Measurements from ENCODE around the gene EHD3.
"Not testable (repeated sequence)": the region's sequence is repeated elsewhere in the genome, so short reads cannot be mapped to it uniquely, and the experiment has no call there.

The EHD3 gene

GRCh38 chr2:31267437-31268120, 33.6 kb downstream of the EHD3 start:
- no peaks in the 10 kb centered on the region for H3K9me3 ChIP-seq (ENCODE audit: control insufficient read depth, insufficient read depth, low read length)
- H3K36me3 ChIP-seq (ENCODE audit: insufficient read depth, low read length) = no peaks in the 10 kb centered on the region
- peaks cover 17% of the 10 kb centered on the region for H3K4me1 ChIP-seq (ENCODE audit: insufficient read depth, low read length)
- no peak overlapping the region for H3K9ac ChIP-seq (ENCODE audit: low read depth, low read length)

GRCh38 chr2:31268344-31268743, 34.4 kb downstream of the EHD3 start:
- no peak overlapping the region for H3K9ac ChIP-seq (ENCODE audit: low read depth, low read length)
- H3K9me3 ChIP-seq (ENCODE audit: control insufficient read depth, insufficient read depth, low read length) = no peaks in the 10 kb centered on the region
- H3K36me3 ChIP-seq (ENCODE audit: insufficient read depth, low read length) = no peaks in the 10 kb centered on the region
- H3K4me1 ChIP-seq (ENCODE audit: insufficient read depth, low read length) = peaks cover 17% of the 10 kb centered on the region

GRCh38 chr2:31269087-31269486, 35.1 kb downstream of the EHD3 start:
- H3K4me1 ChIP-seq (ENCODE audit: insufficient read depth, low read length) = peaks cover 17% of the 10 kb centered on the region
- H3K36me3 ChIP-seq (ENCODE audit: insufficient read depth, low read length) = no peaks in the 10 kb centered on the region
- no peaks in the 10 kb centered on the region for H3K9me3 ChIP-seq (ENCODE audit: control insufficient read depth, insufficient read depth, low read length)
- no peak overlapping the region for H3K9ac ChIP-seq (ENCODE audit: low read depth, low read length)

DNA sequence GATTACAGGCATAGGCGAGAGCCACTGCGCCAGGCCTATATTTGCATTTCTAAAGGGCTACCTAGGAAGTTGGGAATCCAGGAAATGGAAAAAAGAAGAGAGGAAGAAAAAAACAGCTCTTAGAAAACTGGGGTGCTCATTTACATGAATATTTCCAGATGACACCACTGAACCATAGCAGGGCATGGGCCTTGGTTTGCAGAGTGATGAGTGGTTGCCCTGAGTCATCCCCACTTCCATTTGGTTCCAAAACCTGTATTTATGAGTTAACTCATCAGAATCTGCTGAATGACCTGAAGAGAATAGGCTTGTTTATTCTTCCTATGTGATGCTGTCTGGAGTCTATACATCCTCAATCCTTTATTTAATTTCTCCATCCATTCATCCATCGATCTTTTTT, 36.2 kb downstream of the EHD3 start:
- no peaks in the 10 kb centered on the region for H3K9me3 ChIP-seq (ENCODE audit: control insufficient read depth, insufficient read depth, low read length)
- peaks cover 17% of the 10 kb centered on the region for H3K4me1 ChIP-seq (ENCODE audit: insufficient read depth, low read length)
- no peak overlapping the region for H3K9ac ChIP-seq (ENCODE audit: low read depth, low read length)
- H3K36me3 ChIP-seq (ENCODE audit: insufficient read depth, low read length) = no peaks in the 10 kb centered on the region

DNA sequence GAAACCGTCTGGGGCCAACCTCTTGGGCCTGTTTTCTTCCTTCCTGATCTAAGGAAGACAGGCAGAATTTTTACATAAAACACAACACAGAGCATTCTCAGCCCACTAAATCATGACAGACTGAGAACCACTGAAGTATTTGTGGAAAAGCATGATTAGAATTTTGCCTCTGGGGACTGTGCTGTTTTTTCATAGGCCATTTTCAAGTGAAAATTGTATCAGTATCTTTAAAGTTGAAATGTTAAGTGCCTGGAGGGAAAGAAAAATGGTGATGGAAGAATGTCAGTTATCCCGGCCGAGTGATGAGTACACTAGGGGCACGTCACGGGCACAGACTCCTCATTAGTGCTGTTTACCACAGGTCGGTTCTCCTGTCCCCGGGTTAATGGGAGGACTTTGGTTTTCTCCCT, 36.9 kb downstream of the EHD3 start:
- Histone ChIP-seq H3K36me3 (ENCODE audit: insufficient read depth, low read length) (no peaks in the 10 kb centered on the region), H3K9ac (ENCODE audit: low read depth, low read length) (no peak overlapping the region), H3K9me3 (ENCODE audit: control insufficient read depth, insufficient read depth, low read length) (no peaks in the 10 kb centered on the region), H3K4me1 (ENCODE audit: insufficient read depth, low read length) (peaks cover 17% of the 10 kb centered on the region)

GRCh38 chr2:31271851-31272267, 37.9 kb downstream of the EHD3 start:
- peaks cover 17% of the 10 kb centered on the region for H3K4me1 ChIP-seq (ENCODE audit: insufficient read depth, low read length)
- no peaks in the 10 kb centered on the region for H3K36me3 ChIP-seq (ENCODE audit: insufficient read depth, low read length)
- H3K9ac ChIP-seq (ENCODE audit: low read depth, low read length) = no peak overlapping the region
- H3K9me3 ChIP-seq (ENCODE audit: control insufficient read depth, insufficient read depth, low read length) = no peaks in the 10 kb centered on the region

DNA sequence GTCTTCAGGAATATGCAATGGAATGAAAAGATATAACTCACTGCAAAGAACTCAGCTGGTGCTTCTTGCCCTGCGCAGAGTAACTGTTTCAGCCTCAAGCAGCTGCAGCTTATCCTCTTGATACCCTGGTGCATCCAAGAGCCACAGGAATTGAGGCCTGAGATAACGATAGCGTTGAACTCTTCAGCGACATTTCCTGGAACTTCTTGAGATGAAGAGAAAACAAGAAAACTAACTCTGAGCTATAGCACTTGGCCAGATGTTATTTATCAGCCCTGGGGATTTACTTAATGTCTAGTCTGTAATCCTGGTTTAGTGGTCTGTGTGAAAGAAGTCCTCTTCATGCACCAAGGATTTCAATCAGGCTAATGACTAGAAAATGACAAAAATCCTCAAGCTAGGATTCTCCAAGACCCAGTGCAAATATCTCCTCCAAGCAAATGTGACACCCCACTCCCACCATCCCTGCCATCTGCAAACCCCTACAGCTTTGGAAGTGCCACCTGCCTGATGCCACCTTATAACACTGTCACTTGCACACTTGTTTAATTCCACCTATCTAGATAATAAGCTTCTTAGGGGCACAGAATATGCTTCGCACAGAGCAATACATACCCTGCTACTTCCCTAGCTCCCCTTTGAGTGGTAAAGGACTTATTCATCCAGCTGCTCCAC, 40.6 kb downstream of the EHD3 start:
- Histone ChIP-seq H3K4me1 (ENCODE audit: insufficient read depth, low read length) (peaks cover 12% of the 10 kb centered on the region), H3K9me3 (ENCODE audit: control insufficient read depth, insufficient read depth, low read length) (no peaks in the 10 kb centered on the region), H3K36me3 (ENCODE audit: insufficient read depth, low read length) (no peaks in the 10 kb centered on the region), H3K9ac (ENCODE audit: low read depth, low read length) (no peak overlapping the region)

- H3K4me1 ChIP-seq (ENCODE audit: insufficient read depth, low read length) = no peaks in the 10 kb centered on the region; the same call in 1 of the 2 replicates
- H3K9me3 ChIP-seq (ENCODE audit: control insufficient read depth, insufficient read depth, low read length) = no peaks in the 10 kb centered on the region
- H3K9ac ChIP-seq (ENCODE audit: low read depth, low read length) = no peak overlapping the region
- H3K36me3 ChIP-seq (ENCODE audit: insufficient read depth, low read length) = no peaks in the 10 kb centered on the region
These were observed 42.0 kb downstream of the EHD3 start for GRCh38 chr2:31275976-31276375.

DNA sequence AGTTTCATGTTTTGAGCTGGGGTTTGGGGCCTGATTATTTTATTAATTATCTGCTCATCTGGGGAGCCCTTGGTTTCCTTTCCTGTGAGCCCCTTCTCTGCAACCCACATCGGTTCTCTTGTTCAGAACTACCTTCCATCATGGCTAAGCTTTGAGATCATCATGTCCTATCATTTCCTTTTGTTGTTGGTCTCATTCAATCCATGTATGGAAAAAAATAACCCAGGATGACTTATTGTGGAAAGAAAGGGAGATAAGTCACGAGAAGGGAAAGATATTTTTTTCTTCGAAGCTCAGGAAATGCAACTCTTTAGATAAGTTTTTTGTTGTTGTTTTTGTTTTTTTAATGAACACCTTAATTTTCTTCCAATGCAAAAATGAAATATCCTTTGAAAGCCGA, 43.7 kb downstream of the EHD3 start:
- H3K4me1 ChIP-seq (ENCODE audit: insufficient read depth, low read length) = no peaks in the 10 kb centered on the region
- no peaks in the 10 kb centered on the region for H3K9me3 ChIP-seq (ENCODE audit: control insufficient read depth, insufficient read depth, low read length)
- H3K36me3 ChIP-seq (ENCODE audit: insufficient read depth, low read length) = no peaks in the 10 kb centered on the region
- H3K9ac ChIP-seq (ENCODE audit: low read depth, low read length) = no peak overlapping the region

- no peak overlapping the region for H3K9ac ChIP-seq (ENCODE audit: low read depth, low read length)
- no peaks in the 10 kb centered on the region for H3K9me3 ChIP-seq (ENCODE audit: control insufficient read depth, insufficient read depth, low read length)
- H3K4me1 ChIP-seq (ENCODE audit: insufficient read depth, low read length) = no peaks in the 10 kb centered on the region
- no peaks in the 10 kb centered on the region for H3K36me3 ChIP-seq (ENCODE audit: insufficient read depth, low read length)
These were observed 48.7 kb downstream of the EHD3 start for GRCh38 chr2:31282634-31283033.

DNA sequence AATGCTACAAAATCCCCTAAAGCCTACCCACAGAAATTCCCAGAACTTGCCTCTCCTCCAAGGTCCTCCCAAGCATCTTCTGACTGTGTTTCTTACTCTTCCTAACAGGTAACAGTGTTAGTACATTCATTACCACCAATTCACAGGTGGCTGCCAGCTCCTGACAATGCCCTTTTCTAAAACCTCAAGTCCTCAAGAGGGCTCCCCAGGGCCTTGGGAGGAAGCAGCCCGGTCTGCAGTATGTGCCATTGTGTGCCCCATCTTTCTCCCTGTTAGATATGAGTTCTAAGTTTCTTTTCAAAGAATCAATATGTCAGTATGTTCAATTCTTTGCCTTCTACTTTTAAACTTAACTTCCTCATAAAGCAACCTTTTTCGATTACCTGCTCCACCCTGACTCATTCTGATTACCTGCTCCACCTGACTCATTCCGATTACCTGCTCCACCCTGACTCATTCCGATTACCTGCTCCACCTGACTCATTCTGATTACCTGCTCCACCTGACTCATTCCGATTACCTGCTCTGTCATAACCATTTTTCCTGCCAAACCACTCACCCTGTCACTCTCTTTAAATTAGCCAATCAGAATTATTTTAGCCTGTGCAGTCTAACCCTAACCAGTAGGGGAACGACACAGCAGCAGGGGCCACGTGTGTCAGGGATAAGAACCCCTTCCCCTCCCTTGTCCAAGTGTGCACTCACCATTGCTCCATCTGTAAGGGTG, 49.4 kb downstream of the EHD3 start:
- not testable (repeated sequence) for H3K4me1 ChIP-seq (ENCODE audit: insufficient read depth, low read length); H3K9me3 ChIP-seq (ENCODE audit: control insufficient read depth, insufficient read depth, low read length); H3K36me3 ChIP-seq (ENCODE audit: insufficient read depth, low read length); H3K9ac ChIP-seq (ENCODE audit: low read depth, low read length)

DNA sequence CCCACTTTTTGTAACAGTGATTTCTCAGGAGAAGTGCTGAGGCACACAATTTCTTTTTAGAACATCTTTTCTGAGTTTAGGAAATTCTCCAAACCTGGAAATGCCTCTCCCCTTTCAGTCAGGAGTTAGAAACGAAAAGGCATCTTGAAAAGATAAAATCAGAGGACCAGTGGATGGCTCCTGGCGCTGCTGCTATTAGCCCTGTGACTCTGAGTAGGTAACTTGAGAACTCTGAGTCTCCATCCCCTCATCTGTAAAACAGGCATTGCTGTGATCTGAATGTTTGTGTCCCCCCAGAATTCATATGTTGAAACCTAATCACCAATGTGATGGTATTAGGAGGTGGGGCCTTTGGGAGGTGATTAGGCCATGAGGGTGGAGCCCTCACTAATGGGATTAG, 50.2 kb downstream of the EHD3 start:
- Histone ChIP-seq H3K9me3 (ENCODE audit: control insufficient read depth, insufficient read depth, low read length) (no peaks in the 10 kb centered on the region), H3K4me1 (ENCODE audit: insufficient read depth, low read length) (no peaks in the 10 kb centered on the region), H3K9ac (ENCODE audit: low read depth, low read length) (no peak overlapping the region), H3K36me3 (ENCODE audit: insufficient read depth, low read length) (no peaks in the 10 kb centered on the region)

GRCh38 chr2:31286230-31286629, 52.3 kb downstream of the EHD3 start:
- Histone ChIP-seq H3K9me3 (ENCODE audit: control insufficient read depth, insufficient read depth, low read length) (no peaks in the 10 kb centered on the region), H3K36me3 (ENCODE audit: insufficient read depth, low read length) (no peaks in the 10 kb centered on the region), H3K4me1 (ENCODE audit: insufficient read depth, low read length) (no peaks in the 10 kb centered on the region)

GRCh38 chr2:31286961-31287550, 53.1 kb downstream of the EHD3 start:
- Histone ChIP-seq H3K4me1 (ENCODE audit: insufficient read depth, low read length) (no peaks in the 10 kb centered on the region), H3K9ac (ENCODE audit: low read depth, low read length) (no peak overlapping the region), H3K36me3 (ENCODE audit: insufficient read depth, low read length) (no peaks in the 10 kb centered on the region), H3K9me3 (ENCODE audit: control insufficient read depth, insufficient read depth, low read length) (no peaks in the 10 kb centered on the region)

More at GRCh38 chr2:31286230-31286629, 52.3 kb downstream of the EHD3 start:
- no peak overlapping the region for H3K9ac ChIP-seq (ENCODE audit: low read depth, low read length)

All from ES-I3 (cell line).